C1 segment of cervical spinal cord (tissue), 14 donors: ENCODE data around the gene FLNB.

Experiments
- DNase-seq, 14 donors: peaks; one replicate each; lab custom pipeline; 2025; lab: John Stamatoyannopoulos, UW

Gene FLNB

GRCh38 chr3:58074116-58074715, 66.0 kb downstream of the FLNB start:
- DNase-seq: no peak

DNA sequence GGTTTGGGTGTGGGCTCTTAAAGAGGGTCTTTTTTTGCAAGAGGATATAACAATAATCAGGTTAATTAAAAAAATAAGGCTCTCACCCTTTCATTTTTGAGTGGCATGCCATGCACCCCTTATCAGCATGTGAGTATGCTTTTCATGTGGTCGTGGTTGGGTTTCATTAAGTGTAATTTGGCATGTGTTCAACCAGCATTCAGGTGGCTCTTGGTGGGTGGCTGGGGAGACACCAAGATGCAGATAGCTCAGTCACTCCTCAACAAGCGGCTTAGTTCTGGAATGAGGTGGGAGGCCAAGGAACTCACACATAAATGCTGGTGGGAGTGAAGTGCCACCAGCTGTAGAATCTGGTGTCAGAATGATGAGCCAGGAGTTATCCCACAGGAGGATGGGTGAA, 66.8 kb downstream of the FLNB start:
- DNase-seq: no peak

- no peak for DNase-seq
Measured at GRCh38 chr3:58077596-58078285, 69.5 kb downstream of the FLNB start.

GRCh38 chr3:58078610-58079009, 70.4 kb downstream of the FLNB start:
- no peak for DNase-seq

DNA sequence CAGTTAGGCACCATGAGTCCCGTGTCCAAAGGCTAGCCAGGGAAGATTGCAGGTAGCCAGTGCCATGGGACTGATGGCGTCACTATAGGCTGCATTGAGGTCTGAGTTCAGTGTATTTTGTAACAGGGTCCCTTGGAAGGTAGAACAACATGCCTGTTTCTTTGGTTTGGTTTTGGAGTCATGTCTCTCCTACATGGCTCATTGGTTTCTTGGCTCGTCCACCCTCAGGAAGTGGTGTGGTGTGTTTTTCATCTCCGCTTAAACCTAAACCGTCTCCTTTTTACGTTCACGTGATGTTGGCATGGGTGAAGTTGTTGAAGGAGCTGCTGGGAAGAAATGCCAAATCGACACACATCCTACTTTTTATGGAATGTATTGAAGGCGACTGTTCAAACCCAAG, 71.6 kb downstream of the FLNB start:
- no peak for DNase-seq

GRCh38 chr3:58082047-58082446, 73.8 kb downstream of the FLNB start:
- no peak for DNase-seq

DNA sequence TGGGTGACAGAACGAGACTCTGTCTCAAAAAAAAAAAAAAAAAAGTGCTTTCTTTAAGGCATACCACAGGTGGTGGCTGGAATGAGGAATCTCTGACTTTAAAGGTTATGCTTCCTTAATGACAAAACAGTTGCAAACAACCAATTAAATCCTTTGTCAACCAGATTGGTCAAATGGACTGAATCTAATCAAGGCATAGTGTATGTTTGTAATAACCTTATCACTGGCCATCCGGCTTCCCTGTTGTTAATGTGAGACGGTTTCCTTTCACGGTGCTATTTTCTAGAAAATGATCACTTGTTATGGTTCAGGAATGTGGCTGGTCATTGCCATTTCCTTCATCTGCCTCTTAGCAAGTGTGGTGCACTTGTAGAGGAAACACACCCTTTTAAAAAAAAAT, 75.9 kb downstream of the FLNB start:
- DNase-seq: no peak

DNA sequence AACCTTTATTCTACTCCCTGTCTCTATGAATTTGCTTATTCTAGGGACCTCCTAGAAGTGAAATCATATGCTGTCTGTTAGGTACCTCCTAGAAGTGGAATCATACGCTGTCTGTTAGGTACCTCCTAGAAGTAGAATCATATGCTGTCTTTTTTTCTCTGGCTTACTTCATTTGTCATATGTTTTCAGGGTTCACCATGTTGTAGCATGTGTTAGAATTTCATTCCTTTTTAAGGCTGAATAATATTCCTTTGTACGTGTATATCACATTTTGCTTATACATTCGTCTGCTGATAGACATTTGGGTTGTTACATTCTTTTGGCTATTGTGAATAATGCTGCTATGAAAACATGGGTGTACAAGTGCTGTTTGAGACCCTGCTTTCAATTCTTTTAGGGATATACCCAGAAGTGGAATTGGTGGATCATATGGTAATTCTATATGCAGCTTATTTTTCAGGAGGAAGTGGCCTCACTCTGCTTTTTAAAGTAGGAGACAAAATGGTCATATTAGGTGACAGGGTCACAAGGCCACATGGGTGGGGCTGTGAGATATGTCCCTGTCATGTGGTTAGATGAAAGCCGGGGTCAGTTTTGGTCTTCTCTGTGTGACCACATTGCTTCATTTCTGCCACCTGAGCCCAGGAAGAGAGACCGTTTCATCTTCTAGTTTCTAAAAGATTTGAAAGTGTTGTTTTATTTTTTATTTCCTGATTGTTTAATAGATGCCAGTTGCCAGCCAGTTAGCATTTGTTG, 76.7 kb downstream of the FLNB start:
- DNase-seq: no peak

DNA sequence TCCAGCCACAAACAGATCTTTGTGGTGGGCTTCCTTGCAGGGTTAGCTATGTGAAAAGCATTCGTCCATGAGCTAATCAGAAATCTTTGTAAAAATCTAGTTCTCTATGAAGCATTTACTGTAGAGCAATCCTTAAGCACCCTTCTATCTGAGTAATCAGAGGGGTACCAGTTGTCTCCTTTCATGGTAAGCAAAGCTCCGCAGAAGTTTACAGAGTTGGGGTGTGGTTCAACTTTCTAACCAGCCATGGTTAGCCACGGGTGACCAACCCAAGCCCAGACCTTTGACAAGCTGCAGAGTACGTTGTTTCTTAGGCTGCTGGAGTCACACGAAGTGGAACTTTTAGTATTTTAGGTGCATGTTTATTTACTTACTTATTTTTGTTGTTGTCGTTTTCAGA, 77.4 kb downstream of the FLNB start:
- no peak for DNase-seq

- no peak for DNase-seq
Measured at GRCh38 chr3:58088501-58088900, 80.3 kb downstream of the FLNB start.

DNA sequence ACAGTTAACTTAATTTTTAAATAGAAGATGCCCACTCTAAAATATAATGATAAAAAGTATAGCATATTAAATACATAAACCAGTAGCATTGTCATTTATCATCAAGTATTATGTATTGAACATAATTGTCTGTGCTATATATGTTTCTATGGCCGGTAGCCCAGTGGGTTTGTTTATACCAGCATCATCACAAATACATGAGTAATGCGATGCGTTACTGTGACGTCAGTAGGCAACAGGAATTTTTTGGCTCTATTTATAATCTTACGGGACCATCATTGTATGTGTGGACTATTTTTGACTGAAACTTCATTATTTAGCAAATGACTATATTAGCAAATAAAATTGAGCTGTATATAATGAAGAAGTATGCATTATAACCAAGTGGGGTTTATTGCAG, 82.1 kb downstream of the FLNB start:
- DNase-seq: no peak

- no peak for DNase-seq
Measured at GRCh38 chr3:58092521-58092920, 84.3 kb downstream of the FLNB start.

- DNase-seq: no peak
Measured at GRCh38 chr3:58093574-58094195, 85.5 kb downstream of the FLNB start.

- DNase-seq: no peak
Measured at GRCh38 chr3:58094657-58095056, 86.4 kb downstream of the FLNB start.

GRCh38 chr3:58095603-58096138, 87.4 kb downstream of the FLNB start:
- no peak for DNase-seq

- no peak for DNase-seq
Measured at GRCh38 chr3:58098531-58098930, 90.3 kb downstream of the FLNB start.

GRCh38 chr3:58099865-58100264, 91.6 kb downstream of the FLNB start:
- no peak for DNase-seq

DNA sequence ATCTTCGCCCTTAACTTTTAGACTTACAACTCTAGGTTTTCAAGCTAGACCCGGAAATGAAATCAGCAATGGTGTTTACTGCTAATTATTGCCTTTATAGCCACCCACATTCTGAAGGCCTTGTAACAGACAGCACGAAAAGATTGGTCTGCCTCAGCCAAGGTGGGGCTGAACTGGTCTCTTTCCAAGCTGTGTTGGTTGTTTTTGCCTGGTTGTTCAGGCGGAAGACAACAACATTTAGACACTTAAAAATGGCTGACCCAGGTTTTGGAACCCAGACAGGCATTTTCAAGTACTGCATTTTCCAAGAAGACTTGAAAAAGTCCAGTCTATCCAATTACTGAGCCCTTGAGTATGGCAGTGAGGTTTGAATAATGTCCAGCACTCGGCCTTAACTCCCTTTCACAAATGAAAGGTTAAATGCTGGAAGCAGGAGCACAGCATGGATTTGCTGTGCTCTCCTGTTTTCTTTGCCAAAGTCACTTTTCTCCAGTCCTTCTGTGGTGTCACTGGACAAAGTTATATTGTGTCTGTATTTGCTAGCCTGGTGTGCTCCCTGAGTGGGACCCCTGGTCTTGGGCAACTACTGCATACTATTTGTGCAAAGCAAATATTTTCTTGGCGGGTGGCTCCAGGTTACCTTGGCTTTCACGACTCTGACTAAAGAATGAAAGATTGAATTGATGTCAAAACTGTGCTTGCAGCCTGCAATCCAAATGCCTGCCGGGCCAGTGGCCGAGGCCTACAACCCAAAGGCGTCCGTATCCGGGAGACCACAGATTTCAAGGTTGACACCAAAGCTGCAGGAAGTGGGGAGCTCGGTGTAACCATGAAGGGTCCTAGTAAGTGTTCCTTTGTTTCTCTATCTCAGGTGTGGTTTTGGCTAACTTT, 93.5 kb downstream of the FLNB start:
- DNase-seq: peak in 8 of 14 donors; percentile 11 to 77 (median 30)

DNA sequence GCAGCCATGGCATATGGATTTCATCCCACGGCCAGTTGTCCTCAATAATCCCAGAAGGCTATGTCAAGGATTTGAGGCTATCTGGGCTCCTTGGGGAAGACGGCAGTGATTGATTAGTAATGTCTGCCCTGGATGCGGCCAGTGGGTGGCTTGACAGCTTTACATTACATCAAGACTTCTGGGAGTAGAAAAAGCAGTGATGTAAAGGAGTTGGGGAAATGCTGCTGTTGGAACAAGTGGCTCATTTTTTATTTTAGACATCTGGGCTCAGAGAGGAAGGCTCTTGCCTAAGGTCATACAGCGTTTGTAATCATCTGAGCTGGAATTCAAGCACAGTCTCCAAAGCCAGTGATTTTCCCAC, 94.1 kb downstream of the FLNB start:
- DNase-seq: no peak

DNA sequence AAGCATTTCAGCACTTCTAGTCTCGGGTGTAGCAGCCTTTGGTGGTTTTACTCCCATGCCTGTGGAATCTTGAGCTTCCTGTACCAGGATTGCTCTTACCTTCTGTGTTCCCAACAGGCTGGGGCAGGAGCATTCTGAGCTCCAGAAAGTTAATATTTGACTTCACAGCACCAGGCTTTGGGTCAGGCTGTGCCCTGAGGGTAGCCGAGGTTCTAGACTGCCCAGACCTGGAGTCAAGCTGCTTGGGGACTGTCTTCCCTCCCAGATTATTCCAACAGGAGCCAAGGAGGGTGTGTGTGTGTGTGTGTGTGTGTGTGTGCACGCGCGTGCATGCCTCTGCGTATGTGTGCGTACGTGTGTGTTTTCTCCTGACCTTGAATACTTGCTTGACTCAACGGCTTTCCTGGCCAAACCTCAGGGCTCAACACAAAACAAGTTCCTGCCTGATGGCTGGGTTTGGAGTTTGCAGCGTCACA, 94.8 kb downstream of the FLNB start:
- DNase-seq: no peak

GRCh38 chr3:58104151-58104550, 95.9 kb downstream of the FLNB start:
- no peak for DNase-seq
